ENCODE data around the gene ST8SIA1.

DNA sequence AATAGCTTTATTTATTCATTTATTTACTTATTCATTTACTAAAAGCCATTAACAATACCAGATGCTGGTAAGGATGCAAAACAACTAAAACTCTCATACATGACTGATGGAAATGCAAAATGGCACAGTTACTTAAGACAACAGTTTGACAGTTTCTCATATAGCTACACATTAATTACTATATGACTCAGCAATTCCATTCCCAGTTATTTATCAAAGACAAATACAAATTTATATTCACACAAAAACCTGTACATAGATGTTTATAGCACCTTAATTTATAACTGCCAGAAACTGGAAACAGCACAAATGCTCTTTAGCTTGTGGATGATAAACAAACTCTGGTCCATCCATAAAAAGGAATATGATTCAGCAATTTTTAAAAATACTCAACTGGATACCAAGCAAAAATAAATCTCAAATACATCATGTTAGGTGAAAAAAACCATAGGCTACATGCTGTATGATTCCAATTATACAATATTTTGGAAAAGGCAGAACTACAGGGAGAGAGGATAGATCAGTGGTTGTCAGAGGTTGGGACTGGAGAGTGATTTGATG, 37.9 kb upstream of the ST8SIA1 start:
- TF ChIP-seq, protein P1, sequence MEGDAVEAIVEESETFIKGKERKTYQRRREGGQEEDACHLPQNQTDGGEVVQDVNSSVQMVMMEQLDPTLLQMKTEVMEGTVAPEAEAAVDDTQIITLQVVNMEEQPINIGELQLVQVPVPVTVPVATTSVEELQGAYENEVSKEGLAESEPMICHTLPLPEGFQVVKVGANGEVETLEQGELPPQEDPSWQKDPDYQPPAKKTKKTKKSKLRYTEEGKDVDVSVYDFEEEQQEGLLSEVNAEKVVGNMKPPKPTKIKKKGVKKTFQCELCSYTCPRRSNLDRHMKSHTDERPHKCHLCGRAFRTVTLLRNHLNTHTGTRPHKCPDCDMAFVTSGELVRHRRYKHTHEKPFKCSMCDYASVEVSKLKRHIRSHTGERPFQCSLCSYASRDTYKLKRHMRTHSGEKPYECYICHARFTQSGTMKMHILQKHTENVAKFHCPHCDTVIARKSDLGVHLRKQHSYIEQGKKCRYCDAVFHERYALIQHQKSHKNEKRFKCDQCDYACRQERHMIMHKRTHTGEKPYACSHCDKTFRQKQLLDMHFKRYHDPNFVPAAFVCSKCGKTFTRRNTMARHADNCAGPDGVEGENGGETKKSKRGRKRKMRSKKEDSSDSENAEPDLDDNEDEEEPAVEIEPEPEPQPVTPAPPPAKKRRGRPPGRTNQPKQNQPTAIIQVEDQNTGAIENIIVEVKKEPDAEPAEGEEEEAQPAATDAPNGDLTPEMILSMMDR (IDR thresholded peaks at IDR 0.05; ENCODE audit: insufficient read depth, low read length) = no peak
- TF ChIP-seq POLR2AphosphoS5 (IDR thresholded peaks at IDR 0.05; ENCODE audit: low read depth) = no peak

All from HL-60 (cell line).